Hypothalamus (tissue), 51 donors: ENCODE data around the gene ZSWIM8.
"Not testable (repeated sequence)": the region's sequence is repeated elsewhere in the genome, so short reads cannot be mapped to it uniquely, and the experiment has no call there.

Experiments used
- DNase-seq, 51 donors: peaks; one replicate each; lab custom pipeline; 2025; lab: John Stamatoyannopoulos, UW

The ZSWIM8 gene

GRCh38 chr10:73771722-73772280 lies 13.6 kb upstream of the ZSWIM8 start:
- peak in 18 of 51 donors; percentile 53 to 91 (median 84) for DNase-seq

GRCh38 chr10:73772281-73773151 lies 12.9 kb upstream of the ZSWIM8 start:
- DNase-seq, result peak; percentile 54 to 95 (median 82)

- DNase-seq, result peak in 10 of 51 donors; percentile 8 to 62 (median 38)
These were observed 12.1 kb upstream of the ZSWIM8 start for GRCh38 chr10:73773152-73773879.

GRCh38 chr10:73774637-73775036 lies 10.8 kb upstream of the ZSWIM8 start:
- DNase-seq, result no peak

- no peak for DNase-seq
These were observed 6.4 kb upstream of the ZSWIM8 start for GRCh38 chr10:73779018-73779417.

- DNase-seq, result no peak
These were observed 5.7 kb upstream of the ZSWIM8 start for GRCh38 chr10:73779539-73780197.

GRCh38 chr10:73780301-73780700 lies 5.1 kb upstream of the ZSWIM8 start:
- DNase-seq, result no peak

- DNase-seq, result no peak
These were observed 4.4 kb upstream of the ZSWIM8 start for GRCh38 chr10:73780966-73781365.

- DNase-seq, result no peak
These were observed 3.9 kb upstream of the ZSWIM8 start for GRCh38 chr10:73781548-73781878.

GRCh38 chr10:73781879-73782748 lies 3.3 kb upstream of the ZSWIM8 start, which contains the start of gene CHCHD1:
CHCHD1 (plus strand) TSS chr10:73782048; CDS start chr10:73782076, 28 bp downstream.
- DNase-seq, result peak; percentile 40 to 93 (median 84)

- DNase-seq, result no peak
These were observed 2.7 kb upstream of the ZSWIM8 start for GRCh38 chr10:73782749-73783085.

GRCh38 chr10:73785721-73786511 lies 510 bp downstream of the ZSWIM8 start:
- peak in 5 of 51 donors; percentile 2 to 50 (median 34) for DNase-seq

- DNase-seq, result no peak
These were observed 1.1 kb downstream of the ZSWIM8 start for GRCh38 chr10:73786512-73786885.

- DNase-seq, result not testable (repeated sequence)
These were observed 1.8 kb downstream of the ZSWIM8 start for GRCh38 chr10:73787031-73787800.

- DNase-seq, result no peak
These were observed 3.7 kb downstream of the ZSWIM8 start for GRCh38 chr10:73788864-73789658.

GRCh38 chr10:73789659-73790055 lies 4.3 kb downstream of the ZSWIM8 start:
- no peak for DNase-seq

- no peak for DNase-seq
These were observed 5.7 kb downstream of the ZSWIM8 start for GRCh38 chr10:73790886-73791625.
